ENCODE measurements around the gene DGKB.

The DGKB gene

DNA sequence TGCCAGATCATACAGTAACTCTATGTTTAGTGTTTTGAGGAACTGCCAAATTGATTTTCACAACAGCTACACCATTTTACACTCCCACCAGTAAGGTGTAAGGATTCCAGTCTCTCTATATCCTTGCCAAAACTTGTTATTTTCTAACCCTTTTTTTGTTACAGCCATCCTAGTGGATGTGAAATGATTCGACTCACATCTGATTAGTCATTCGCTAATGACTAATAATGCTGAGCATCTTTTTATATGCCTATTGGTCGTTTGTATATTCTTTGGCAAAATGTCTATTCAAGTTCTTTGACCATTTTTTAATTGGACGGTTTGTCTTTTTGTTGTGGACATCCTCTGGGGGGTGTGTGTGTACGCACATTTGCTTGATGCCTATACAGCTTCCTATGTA is 142.8 kb downstream of the DGKB start:
- H3K4me3 ChIP-seq (ENCODE audit: low read depth, low read length): no peak overlapping the region
- TF ChIP-seq, protein P1, sequence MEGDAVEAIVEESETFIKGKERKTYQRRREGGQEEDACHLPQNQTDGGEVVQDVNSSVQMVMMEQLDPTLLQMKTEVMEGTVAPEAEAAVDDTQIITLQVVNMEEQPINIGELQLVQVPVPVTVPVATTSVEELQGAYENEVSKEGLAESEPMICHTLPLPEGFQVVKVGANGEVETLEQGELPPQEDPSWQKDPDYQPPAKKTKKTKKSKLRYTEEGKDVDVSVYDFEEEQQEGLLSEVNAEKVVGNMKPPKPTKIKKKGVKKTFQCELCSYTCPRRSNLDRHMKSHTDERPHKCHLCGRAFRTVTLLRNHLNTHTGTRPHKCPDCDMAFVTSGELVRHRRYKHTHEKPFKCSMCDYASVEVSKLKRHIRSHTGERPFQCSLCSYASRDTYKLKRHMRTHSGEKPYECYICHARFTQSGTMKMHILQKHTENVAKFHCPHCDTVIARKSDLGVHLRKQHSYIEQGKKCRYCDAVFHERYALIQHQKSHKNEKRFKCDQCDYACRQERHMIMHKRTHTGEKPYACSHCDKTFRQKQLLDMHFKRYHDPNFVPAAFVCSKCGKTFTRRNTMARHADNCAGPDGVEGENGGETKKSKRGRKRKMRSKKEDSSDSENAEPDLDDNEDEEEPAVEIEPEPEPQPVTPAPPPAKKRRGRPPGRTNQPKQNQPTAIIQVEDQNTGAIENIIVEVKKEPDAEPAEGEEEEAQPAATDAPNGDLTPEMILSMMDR (conservative IDR thresholded peaks at IDR 0.05; ENCODE audit: low read depth, low read length): no peak

DNA sequence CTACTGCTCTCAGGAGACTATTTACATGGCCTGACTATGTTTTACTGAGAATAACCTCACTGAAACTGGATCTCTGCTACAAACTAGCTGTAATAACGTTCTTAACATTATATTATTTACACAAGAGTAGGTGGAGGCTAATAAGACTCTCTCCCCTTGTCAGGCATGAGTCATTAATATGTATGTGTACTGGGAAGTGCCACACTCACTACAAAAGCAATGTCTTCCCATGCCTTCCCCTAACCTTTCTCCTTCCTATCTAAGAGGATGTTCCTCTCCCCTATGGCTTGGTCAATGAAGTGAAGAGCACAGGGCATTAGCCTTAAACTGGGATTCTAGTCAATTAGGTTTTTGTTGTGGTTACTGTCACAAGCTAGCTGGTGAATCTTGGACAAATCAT is 147.9 kb downstream of the DGKB start:
- H3K4me3 ChIP-seq (ENCODE audit: low read depth, low read length): no peak overlapping the region
- DNase-seq (ENCODE audit: low read depth): peak; percentile 74
- TF ChIP-seq, protein P1 (conservative IDR thresholded peaks at IDR 0.05; ENCODE audit: low read depth, low read length): no peak

More for the DNA sequence above, 142.8 kb downstream of the DGKB start:
- DNase-seq (ENCODE audit: low read depth): no peak

DNA sequence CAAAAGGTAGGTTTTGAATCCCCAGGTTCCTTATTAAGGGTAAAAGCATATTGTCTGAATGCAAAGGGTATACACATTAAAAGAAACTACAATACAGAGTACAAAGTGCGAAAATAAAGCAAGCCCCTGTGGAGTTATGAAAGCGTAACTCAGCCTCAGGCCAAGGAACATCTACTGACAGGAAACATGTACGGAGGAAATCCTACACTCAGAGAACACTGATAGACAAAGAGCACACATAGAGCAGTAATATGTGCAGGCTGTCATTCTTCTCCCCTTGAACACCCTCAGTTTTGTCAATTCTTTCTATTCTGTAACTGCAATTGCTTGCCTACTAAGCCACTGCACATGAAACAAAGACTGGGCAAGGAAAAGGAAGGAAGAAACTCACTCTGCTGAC is 150.2 kb downstream of the DGKB start:
- DNase-seq (ENCODE audit: low read depth): no peak
- no peak overlapping the region for H3K4me3 ChIP-seq (ENCODE audit: low read depth, low read length)

DNA sequence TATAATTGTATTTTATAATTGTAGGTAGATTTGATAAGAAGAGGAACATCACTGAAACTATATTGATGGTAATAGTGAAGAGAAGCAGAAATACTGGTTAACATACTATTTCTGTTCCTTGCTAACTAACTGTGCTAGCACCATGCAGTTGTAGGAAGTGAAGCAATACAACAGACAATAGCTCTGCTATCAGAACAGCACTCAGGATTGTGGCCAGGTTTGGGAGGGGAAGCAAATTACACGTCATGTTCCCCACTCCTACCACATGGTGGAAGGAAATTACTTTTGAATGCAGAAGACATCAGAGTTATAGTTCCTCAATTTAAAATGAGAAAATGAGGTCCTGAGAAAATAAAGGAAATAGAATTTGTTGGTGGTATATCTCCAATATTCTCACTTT is 151.1 kb downstream of the DGKB start:
- H3K4me3 ChIP-seq (ENCODE audit: low read depth, low read length): no peak overlapping the region
- peak; percentile 30 for DNase-seq (ENCODE audit: low read depth)
- TF ChIP-seq, protein P1 (conservative IDR thresholded peaks at IDR 0.05; ENCODE audit: low read depth, low read length): no peak

More for the DNA sequence above, 150.2 kb downstream of the DGKB start:
- TF ChIP-seq, protein P1 (conservative IDR thresholded peaks at IDR 0.05; ENCODE audit: low read depth, low read length): no peak

DNA sequence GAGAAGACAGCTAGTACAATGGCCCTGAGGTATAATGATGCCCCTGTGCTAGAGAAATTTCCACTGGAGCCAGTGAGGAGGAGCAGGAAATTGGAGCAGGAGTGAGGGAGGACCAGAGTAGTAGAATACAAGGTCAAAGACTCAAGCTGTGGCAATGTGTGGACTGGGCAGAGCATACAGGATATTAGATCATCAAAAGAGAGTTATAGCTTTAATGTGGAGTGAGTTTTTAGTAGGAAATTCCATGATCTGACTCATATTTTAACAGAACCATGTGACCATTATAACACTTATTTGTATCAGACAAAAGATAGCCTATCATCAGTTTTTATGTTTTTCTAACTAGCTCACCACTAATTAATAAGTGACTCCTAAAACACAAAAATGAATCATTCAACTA is 154.1 kb downstream of the DGKB start:
- no peak overlapping the region for H3K4me3 ChIP-seq (ENCODE audit: low read depth, low read length)
- peak; percentile 91 for DNase-seq (ENCODE audit: low read depth)
- TF ChIP-seq, protein P1 (conservative IDR thresholded peaks at IDR 0.05; ENCODE audit: low read depth, low read length): no peak

DNA sequence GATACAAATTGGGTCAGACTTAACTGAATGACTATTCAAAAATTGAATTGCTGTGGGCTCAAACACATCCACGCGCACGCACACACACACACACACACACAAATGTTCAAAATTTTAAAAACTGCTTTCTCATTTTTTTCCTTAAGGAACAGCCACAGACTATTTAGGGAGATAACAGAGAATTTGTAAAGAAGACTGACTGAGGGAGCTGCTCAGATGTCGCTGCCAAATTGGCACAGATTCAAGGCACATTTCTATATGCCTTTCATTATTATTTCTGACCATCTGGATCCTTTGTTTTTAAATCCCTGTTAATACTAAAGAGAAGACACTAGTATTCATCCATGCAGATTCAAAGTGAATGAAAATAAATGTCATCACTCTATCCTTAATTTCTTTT is 154.8 kb downstream of the DGKB start:
- TF ChIP-seq, protein P1 (conservative IDR thresholded peaks at IDR 0.05; ENCODE audit: low read depth, low read length): no peak
- DNase-seq (ENCODE audit: low read depth): peak; percentile 41
- no peak overlapping the region for H3K4me3 ChIP-seq (ENCODE audit: low read depth, low read length)

DNA sequence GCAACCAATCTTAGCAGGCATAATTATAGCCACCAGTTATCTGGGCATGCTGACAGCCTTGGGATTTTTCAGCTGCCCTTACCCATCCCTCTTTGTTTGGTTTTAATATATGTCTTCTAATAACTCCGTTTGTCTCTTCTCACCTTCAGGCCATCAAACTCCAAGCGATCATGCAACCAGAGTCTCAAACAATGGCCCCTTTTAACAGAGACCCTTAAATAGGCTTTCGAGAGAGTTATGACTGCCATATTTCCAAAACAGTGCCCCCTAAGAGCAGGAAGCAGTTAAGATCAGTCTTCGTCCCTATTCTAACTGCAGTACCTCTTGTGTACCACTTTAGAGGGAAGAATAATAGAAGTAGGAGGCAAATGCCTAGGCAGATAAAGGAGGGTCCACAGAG is 157.5 kb downstream of the DGKB start:
- DNase-seq (ENCODE audit: low read depth): no peak
- TF ChIP-seq, protein P1 (conservative IDR thresholded peaks at IDR 0.05; ENCODE audit: low read depth, low read length): no peak
- no peak overlapping the region for H3K4me3 ChIP-seq (ENCODE audit: low read depth, low read length)
